22Rv1 (cell line): ENCODE results near the gene ASIP.

Source experiments
- ZFX ChIP-seq: fragments of 450-650 bp; IDR thresholded peaks from 2 replicates; pipeline ENCODE4 v1.6.1; 2017; ENCODE audit warnings: antibody characterized with exemption, borderline replicate concordance
- TF ChIP-seq, protein P1 (sequence below): fragments of 450-650 bp; IDR thresholded peaks from 2 replicates; pipeline ENCODE4 v1.5.1; 2017; ENCODE audit warnings: mild to moderate bottlenecking

DNA sequence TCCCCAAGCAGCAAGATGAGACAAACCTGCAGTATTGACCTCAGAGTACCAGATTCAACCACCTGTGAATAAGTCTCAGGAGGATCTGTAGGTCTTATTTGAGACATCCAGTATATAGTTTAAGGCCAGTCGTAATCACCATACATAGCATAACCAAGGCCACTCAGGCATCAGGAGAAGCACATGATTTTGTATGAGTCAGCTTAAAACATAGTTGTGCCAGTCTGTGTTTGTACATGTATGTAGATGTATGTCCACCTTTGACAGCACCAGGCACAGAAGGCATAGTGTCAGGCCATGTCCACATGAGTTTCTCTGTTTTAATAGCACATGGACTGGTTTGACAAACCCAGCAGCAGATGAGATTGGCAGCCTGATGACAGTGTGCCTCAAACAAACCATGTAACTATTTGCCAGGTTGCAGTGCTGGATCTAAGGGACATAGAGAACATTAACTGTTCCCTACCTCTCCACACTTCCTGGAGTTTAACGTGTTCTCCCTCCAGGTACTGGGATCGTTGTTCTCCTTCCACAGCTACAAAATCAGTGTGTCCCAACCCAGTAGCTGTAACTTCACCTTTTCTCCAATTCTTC, 8.6 kb upstream of the ASIP start:
- TF ChIP-seq, protein P1, sequence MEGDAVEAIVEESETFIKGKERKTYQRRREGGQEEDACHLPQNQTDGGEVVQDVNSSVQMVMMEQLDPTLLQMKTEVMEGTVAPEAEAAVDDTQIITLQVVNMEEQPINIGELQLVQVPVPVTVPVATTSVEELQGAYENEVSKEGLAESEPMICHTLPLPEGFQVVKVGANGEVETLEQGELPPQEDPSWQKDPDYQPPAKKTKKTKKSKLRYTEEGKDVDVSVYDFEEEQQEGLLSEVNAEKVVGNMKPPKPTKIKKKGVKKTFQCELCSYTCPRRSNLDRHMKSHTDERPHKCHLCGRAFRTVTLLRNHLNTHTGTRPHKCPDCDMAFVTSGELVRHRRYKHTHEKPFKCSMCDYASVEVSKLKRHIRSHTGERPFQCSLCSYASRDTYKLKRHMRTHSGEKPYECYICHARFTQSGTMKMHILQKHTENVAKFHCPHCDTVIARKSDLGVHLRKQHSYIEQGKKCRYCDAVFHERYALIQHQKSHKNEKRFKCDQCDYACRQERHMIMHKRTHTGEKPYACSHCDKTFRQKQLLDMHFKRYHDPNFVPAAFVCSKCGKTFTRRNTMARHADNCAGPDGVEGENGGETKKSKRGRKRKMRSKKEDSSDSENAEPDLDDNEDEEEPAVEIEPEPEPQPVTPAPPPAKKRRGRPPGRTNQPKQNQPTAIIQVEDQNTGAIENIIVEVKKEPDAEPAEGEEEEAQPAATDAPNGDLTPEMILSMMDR: no peak
- no peak for TF ChIP-seq ZFX
